WTC11 (cell line): ENCODE data around the gene LMBRD1.

Experiments
- GABPB1 ChIP-seq: sonication (generic); formaldehyde crosslinking; IDR thresholded peaks from 2 replicates; pipeline ENCODE4 v1.8.1; 2023; ENCODE audit warnings: mild to moderate bottlenecking, missing genetic modification reagents
- RORB ChIP-seq: fragments of 250-450 bp; sonication (Bioruptor Pico); IDR thresholded peaks from 2 replicates; pipeline ENCODE4 v1.9.0; 2021; ENCODE audit warnings: mild to moderate bottlenecking
- SP1 ChIP-seq: sonication (generic); formaldehyde crosslinking; conservative IDR thresholded peaks from 2 replicates; pipeline ENCODE4 v1.8.1; 2022; ENCODE audit warnings: missing genetic modification reagents
- ZBTB21 ChIP-seq: sonication (generic); formaldehyde crosslinking; IDR thresholded peaks from 2 replicates; pipeline ENCODE4 v1.8.1; 2023; ENCODE audit warnings: mild to moderate bottlenecking, missing genetic modification reagents, borderline replicate concordance
- ZNF219 ChIP-seq: sonication (generic); formaldehyde crosslinking; IDR thresholded peaks from 2 replicates; pipeline ENCODE4 v1.8.0; 2023; ENCODE audit warnings: missing genetic modification reagents, mild to moderate bottlenecking, borderline replicate concordance
- ZNF232 ChIP-seq: sonication (generic); formaldehyde crosslinking; IDR thresholded peaks from 2 replicates; pipeline ENCODE4 v1.8.0; 2022; ENCODE audit warnings: mild to moderate bottlenecking, missing genetic modification reagents
- ZNF416 ChIP-seq: fragments of 250-450 bp; sonication (Bioruptor Pico); IDR thresholded peaks from 2 replicates; pipeline ENCODE4 v1.9.0; 2021; ENCODE audit warnings: mild to moderate bottlenecking, inconsistent platforms
- TF ChIP-seq, protein P1 (sequence below): sonication (generic); formaldehyde crosslinking; IDR thresholded peaks from 2 replicates; pipeline ENCODE4 v1.8.1; 2023; ENCODE audit warnings: mild to moderate bottlenecking, missing genetic modification reagents, moderate library complexity
- TF ChIP-seq, protein P2 (sequence below): fragments of 200-600 bp; IDR thresholded peaks from 2 replicates; pipeline ENCODE4 v1.8.0; 2022; ENCODE audit warnings: antibody characterized with exemption
- TF ChIP-seq, protein P3 (sequence below): sonication (generic); formaldehyde crosslinking; IDR thresholded peaks from 2 replicates; pipeline ENCODE4 v1.8.0; 2022; ENCODE audit warnings: mild to moderate bottlenecking, missing genetic modification reagents
- TF ChIP-seq, protein P4 (sequence below): sonication (generic); formaldehyde crosslinking; IDR thresholded peaks from 2 replicates; pipeline ENCODE4 v1.8.1; 2022; ENCODE audit warnings: low read depth, missing genetic modification reagents, borderline replicate concordance

DNA sequence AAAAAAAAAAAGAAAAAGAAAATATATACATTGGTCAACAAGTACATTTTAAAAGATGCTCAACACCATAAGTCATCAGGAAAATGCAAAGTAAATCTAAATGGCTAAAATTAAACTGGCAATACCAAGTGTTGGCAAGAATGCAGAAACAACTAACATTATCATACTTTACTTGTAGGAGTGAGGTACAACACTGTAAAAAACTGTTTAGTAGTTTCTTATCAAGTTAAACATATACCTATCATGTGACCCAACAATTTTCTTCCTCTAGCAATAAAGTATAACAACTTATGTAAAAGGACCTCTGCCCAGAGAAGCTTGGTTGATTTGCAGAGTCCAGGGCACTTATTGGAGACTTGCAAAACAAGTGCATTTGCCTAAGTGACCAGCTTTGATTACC lies 40.4 kb downstream of the LMBRD1 start:
- TF ChIP-seq ZNF232 (CRISPR knock-in tag) (no peak), ZNF219 (no peak), RORB (CRISPR knock-in tag) (no peak), GABPB1 (CRISPR knock-in tag) (no peak), SP1 (no peak), ZBTB21 (CRISPR knock-in tag) (no peak), ZNF416 (CRISPR knock-in tag) (no peak)
- TF ChIP-seq, protein P1, sequence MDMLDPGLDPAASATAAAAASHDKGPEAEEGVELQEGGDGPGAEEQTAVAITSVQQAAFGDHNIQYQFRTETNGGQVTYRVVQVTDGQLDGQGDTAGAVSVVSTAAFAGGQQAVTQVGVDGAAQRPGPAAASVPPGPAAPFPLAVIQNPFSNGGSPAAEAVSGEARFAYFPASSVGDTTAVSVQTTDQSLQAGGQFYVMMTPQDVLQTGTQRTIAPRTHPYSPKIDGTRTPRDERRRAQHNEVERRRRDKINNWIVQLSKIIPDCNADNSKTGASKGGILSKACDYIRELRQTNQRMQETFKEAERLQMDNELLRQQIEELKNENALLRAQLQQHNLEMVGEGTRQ (CRISPR knock-in tag), result no peak
- TF ChIP-seq, protein P2, sequence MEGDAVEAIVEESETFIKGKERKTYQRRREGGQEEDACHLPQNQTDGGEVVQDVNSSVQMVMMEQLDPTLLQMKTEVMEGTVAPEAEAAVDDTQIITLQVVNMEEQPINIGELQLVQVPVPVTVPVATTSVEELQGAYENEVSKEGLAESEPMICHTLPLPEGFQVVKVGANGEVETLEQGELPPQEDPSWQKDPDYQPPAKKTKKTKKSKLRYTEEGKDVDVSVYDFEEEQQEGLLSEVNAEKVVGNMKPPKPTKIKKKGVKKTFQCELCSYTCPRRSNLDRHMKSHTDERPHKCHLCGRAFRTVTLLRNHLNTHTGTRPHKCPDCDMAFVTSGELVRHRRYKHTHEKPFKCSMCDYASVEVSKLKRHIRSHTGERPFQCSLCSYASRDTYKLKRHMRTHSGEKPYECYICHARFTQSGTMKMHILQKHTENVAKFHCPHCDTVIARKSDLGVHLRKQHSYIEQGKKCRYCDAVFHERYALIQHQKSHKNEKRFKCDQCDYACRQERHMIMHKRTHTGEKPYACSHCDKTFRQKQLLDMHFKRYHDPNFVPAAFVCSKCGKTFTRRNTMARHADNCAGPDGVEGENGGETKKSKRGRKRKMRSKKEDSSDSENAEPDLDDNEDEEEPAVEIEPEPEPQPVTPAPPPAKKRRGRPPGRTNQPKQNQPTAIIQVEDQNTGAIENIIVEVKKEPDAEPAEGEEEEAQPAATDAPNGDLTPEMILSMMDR, result no peak
- TF ChIP-seq, protein P3, sequence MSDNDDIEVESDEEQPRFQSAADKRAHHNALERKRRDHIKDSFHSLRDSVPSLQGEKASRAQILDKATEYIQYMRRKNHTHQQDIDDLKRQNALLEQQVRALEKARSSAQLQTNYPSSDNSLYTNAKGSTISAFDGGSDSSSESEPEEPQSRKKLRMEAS (CRISPR knock-in tag), result no peak
- TF ChIP-seq, protein P4, sequence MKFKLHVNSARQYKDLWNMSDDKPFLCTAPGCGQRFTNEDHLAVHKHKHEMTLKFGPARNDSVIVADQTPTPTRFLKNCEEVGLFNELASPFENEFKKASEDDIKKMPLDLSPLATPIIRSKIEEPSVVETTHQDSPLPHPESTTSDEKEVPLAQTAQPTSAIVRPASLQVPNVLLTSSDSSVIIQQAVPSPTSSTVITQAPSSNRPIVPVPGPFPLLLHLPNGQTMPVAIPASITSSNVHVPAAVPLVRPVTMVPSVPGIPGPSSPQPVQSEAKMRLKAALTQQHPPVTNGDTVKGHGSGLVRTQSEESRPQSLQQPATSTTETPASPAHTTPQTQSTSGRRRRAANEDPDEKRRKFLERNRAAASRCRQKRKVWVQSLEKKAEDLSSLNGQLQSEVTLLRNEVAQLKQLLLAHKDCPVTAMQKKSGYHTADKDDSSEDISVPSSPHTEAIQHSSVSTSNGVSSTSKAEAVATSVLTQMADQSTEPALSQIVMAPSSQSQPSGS (CRISPR knock-in tag), result no peak
